Central memory CD8-positive, alpha-beta T cell (primary cell): ENCODE data around the gene KIAA1671.

ENCODE experiments used
- ATAC-seq: fragments of 150-1000 bp; cut with Tn5 transposase; replicated peaks from 2 replicates; pipeline ENCODE4 v1.10.0; 2022; ENCODE audit warnings: mild to moderate bottlenecking, moderate FRiP score, moderate number of reproducible peaks; ENCODE audit not compliant: poor library complexity, severe bottlenecking; ENCODE audit errors: extremely low read depth
- DNase-seq, 2 donors: peaks; one replicate each; pipeline ENCODE4 v3.0.0; 2021; ENCODE audit warnings: low spot score in 2 of 2
- H3K27ac Mint-ChIP-seq: one replicate; pipeline ENCODE4 v1.8.0; 2022; ENCODE audit warnings: low read depth, mild to moderate bottlenecking, moderate library complexity, mixed read lengths
- H3K27me3 Mint-ChIP-seq: one replicate; pipeline ENCODE4 v1.8.0; 2022; ENCODE audit warnings: mixed read lengths
- H3K36me3 Mint-ChIP-seq: one replicate; pipeline ENCODE4 v1.8.0; 2022; ENCODE audit warnings: mild to moderate bottlenecking, moderate library complexity, mixed read lengths; ENCODE audit not compliant: insufficient read depth
- H3K4me1 Mint-ChIP-seq: one replicate; pipeline ENCODE4 v1.8.0; 2022; ENCODE audit warnings: mixed read lengths
- H3K4me3 Mint-ChIP-seq: one replicate; pipeline ENCODE4 v1.8.0; 2022; ENCODE audit warnings: mild to moderate bottlenecking, moderate library complexity, mixed read lengths
- H3K9me3 Mint-ChIP-seq: one replicate; pipeline ENCODE4 v1.8.0; 2022; ENCODE audit warnings: mixed read lengths

The KIAA1671 gene

DNA sequence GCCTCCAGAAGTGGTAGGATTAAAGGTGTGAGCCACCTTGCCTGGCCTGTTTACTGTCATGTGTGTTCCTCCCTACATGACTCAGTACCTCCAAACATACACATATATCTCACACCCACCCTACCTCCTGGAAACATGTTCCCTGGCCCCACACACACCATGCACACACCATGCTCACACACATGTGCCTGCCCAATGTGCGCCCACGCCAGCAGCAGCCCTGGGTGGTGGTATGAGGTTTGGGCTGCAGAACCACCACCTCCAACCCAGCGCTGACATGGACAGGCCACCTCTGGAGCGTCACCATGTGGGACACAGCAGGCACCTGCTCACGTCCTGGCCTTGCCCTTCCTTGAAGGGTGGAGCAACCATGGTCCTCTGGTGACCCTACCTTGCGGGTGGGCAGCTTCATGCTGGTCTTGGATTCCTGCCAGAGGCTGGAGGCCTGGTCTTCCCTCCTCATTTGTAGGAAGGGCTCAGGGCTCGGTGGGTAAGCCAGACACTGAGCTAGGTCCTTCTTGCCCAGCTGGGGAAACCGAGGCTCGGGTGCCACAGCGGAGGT lies 37.9 kb downstream of the KIAA1671 start:
- no peaks in the 10 kb centered on the region for H3K9me3 Mint-ChIP-seq
- no peak for ATAC-seq
- no peak for DNase-seq
- peaks cover 6% of the 10 kb centered on the region for H3K4me1 Mint-ChIP-seq
- peaks cover under 1% of the 10 kb centered on the region for H3K27me3 Mint-ChIP-seq
- no peaks in the 10 kb centered on the region for H3K36me3 Mint-ChIP-seq
- no peak overlapping the region for H3K27ac Mint-ChIP-seq
- no peak overlapping the region for H3K4me3 Mint-ChIP-seq

DNA sequence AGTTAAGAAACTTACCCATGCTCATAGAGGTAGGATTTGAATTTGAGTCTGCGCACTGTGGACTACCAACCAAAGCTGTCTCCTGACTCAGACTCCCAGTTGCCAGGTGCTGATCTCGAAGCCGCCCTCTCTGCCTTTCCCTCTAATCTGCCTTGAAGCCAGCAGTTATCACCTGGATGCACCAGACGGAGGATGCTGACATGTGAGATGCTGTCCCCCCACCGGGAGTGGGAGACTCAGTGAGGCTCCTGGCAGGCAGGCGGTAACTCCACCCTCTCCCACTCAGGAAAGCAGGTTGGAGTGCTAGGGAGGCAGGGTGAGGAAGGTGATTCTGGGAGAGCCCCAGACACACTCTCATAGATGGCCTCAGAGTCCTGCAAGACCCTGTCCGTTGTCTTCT lies 40.4 kb downstream of the KIAA1671 start:
- Mint-ChIP-seq H3K36me3 (no peaks in the 10 kb centered on the region), H3K27ac (no peak overlapping the region), H3K4me3 (no peak overlapping the region)

DNA sequence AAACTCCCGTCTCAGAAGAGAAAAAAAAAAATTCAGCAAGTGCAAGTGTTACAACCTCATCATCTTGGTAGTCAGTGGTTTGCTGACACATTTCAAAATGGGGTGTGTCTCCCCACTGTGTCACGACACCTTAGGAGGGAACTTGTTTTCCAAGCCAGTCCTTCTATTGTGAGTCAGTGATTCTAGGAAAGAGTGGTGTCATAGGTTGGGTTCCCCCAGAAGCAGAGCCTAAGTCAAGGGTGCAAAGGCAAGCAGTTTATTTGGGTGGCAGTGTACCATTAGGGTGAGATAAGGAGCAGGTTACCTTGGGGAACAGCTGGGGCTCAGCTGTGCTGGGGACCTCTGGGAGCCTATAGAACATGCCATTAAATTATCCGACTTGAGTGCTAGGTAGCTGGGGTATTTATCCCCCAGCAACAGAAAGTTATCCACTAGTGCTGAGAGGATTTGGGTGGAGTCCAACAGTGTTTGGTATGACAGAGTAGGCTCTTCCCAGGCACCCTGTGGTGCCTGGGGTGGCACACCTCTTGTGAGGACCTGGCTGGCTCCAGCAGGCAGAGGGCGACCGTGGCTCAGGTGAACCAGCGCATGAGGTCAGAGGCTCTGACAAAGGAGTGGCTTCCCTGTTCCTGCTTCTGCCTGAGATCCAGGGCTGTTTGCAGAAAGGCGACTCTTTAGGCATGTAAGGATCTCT lies 41.7 kb downstream of the KIAA1671 start:
- DNase-seq (no peak), ATAC-seq (peak; percentile 36)
- Mint-ChIP-seq H3K36me3 (peaks cover 1% of the 10 kb centered on the region), H3K27ac (no peak overlapping the region), H3K4me1 (no peaks in the 10 kb centered on the region), H3K27me3 (peaks cover 18% of the 10 kb centered on the region), H3K9me3 (no peaks in the 10 kb centered on the region), H3K4me3 (no peak overlapping the region)

More for the DNA sequence above, 40.4 kb downstream of the KIAA1671 start:
- Mint-ChIP-seq H3K9me3 (no peaks in the 10 kb centered on the region), H3K27me3 (peaks cover 18% of the 10 kb centered on the region), H3K4me1 (no peaks in the 10 kb centered on the region)
- ATAC-seq (no peak), DNase-seq (no peak)

DNA sequence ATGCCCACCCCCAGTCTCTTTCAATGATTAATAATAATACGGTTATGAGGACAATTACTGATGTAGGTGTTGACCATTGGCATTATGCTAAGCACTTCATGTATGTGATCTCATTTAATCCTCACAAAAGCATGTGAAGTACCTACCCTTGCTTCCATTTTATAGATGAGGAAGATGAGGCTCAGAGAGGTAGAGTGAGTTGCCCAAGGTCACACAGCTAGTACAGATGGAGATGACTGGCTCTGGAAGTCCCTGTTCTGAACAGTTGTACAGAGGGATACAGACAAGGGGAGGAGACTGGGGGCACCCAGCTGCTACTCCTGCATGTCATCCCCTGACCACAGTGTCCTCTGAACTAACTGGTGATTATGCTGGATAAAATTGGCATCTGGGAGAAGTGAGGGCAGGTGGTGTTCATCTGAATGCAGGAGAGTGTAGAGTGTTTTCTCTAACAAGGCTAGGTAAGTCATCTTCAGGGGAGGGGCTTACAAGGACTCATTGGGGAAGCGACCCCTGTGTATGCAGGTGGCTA lies 43.2 kb downstream of the KIAA1671 start:
- Mint-ChIP-seq H3K27me3 (peaks cover 18% of the 10 kb centered on the region), H3K36me3 (peaks cover 1% of the 10 kb centered on the region), H3K4me3 (no peak overlapping the region), H3K9me3 (no peaks in the 10 kb centered on the region), H3K4me1 (no peaks in the 10 kb centered on the region), H3K27ac (no peak overlapping the region)
- ATAC-seq (no peak), DNase-seq (no peak)

DNA sequence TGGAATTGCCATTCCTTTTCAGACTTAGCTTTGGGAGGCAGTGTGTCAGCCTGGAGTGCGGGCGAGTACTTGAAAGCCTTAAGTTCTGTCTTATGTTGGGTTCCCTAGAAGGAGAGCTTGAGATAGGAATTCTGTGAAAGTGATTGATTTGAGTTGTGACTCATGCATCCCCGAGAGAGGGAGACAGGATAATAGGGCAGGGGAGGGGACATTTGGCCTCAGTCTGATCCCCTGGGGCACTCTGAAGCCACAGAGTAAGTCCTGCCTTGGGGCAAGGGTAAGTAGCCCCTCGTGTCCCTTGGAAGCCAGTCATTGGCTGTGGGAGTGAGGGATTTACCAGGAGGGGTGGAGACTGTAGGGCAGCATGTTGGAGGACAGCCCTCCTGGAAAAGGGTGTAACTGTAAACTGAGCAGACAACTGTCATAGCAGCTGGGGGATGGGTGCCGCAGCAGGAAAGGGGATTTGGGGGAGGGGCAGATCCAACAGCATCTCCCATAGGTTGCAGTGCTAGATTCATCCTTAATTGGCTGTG lies 44.0 kb downstream of the KIAA1671 start:
- ATAC-seq (no peak), DNase-seq (no peak)
- Mint-ChIP-seq H3K36me3 (peaks cover 1% of the 10 kb centered on the region), H3K27ac (no peak overlapping the region), H3K4me3 (no peak overlapping the region), H3K27me3 (peaks cover 18% of the 10 kb centered on the region), H3K9me3 (no peaks in the 10 kb centered on the region), H3K4me1 (peaks cover 5% of the 10 kb centered on the region)

DNA sequence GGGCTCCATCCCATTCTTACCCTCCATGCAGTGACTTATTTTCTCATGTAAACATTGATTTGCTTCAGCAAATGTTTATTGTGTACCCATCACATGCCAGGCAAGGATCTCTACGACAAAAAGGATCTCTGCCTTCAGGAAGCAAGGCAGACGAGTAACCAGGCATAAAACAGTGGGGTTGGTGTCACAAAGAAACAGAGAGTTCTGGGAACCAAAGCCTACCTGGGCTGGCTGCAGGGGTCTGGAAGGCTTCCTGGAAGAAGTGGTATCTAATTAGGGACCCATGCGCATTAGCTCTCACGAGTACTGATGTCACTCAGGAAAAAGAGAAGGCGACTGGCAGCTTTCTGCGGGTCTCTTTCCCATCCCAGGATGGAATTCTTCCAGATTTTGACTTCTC lies 44.5 kb downstream of the KIAA1671 start:
- Mint-ChIP-seq H3K4me3 (no peak overlapping the region), H3K27ac (no peak overlapping the region), H3K9me3 (no peaks in the 10 kb centered on the region), H3K4me1 (peaks cover 8% of the 10 kb centered on the region), H3K27me3 (peaks cover 18% of the 10 kb centered on the region), H3K36me3 (peaks cover 1% of the 10 kb centered on the region)
- no peak for ATAC-seq
- DNase-seq: no peak

DNA sequence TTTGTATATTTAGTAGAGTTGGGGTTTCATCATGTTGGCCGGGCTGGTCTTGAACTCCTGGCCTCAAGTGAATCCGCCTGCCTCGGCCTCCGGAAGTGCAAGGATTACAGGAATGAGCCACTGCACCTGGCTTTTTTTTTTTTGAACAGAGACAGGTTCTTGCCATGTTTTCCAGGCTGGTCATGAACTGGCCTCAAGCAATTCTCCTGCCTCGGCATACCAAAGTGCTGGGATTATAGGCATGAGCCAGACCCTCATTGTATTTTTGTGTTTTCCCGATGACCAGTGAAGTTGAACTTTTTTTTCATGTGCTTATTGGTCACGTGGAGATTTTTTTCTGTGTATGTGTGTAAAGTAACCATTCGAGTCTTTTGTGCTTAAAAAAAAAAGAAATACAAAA lies 48.2 kb downstream of the KIAA1671 start:
- Mint-ChIP-seq H3K27me3 (peaks cover 15% of the 10 kb centered on the region), H3K4me3 (no peak overlapping the region), H3K27ac (no peak overlapping the region), H3K36me3 (peaks cover 1% of the 10 kb centered on the region), H3K9me3 (no peaks in the 10 kb centered on the region), H3K4me1 (peaks cover 14% of the 10 kb centered on the region)
- ATAC-seq: no peak
- DNase-seq: no peak

DNA sequence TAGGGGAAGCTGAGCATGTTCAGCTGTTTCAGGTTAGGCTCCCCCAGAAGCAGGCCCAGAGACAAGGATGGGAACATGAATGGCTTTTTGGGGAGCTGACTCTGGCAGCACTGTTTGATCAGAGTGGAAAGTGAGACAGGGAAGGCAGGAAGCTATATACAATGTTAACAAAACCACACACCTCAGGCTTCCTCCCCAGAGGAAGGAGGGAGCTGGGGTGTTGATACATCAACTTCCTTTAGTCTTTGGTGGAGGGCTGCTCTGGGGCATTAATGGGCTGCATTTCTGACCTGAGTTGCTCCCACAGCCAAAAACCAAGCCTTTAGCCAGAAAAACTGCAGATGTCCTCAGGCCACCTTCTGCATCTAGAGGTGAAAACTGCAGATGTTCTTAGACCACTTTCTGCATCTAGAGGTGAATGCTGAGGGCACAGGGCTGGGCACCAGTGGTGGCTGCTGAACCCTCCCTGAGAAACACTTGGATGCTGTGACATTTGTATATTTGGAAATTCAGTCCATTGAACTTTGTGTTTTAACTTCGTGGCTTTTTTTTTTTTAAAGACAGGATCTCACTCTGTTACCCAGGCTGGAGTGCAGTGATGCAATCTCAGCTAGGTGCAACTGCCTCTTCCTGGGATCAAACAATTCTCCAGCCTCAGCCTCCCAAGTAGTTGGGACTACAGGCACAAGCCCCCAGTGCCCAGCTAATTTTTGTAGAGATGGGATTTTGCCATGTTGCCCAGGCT lies 49.9 kb downstream of the KIAA1671 start:
- Mint-ChIP-seq H3K27me3 (no peaks in the 10 kb centered on the region), H3K27ac (no peak overlapping the region), H3K4me3 (peak overlapping the region; percentile 5), H3K4me1 (peaks cover 14% of the 10 kb centered on the region), H3K36me3 (peaks cover 1% of the 10 kb centered on the region), H3K9me3 (no peaks in the 10 kb centered on the region)
- no peak for DNase-seq
- no peak for ATAC-seq

DNA sequence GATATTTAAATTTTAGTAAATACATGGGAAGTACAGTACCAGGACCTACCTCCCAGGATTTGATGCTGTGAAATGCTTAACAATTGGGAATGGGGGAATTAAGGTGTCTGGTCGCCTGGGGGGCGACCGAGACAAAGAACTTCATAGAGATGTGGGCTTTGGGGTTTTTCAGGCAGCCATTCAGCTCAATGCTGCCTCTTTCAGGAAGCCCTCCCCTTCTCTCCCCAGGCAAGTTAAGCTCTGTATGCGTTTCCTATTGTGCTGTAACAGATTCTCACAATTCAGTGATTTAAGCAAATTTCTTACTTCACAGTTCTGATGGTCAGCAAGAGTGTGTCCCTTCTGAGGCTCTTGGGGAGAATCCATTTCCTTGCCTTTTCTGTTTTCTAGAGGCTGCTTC lies 53.8 kb downstream of the KIAA1671 start:
- no peak overlapping the region for H3K27ac Mint-ChIP-seq
- H3K4me3 Mint-ChIP-seq: no peak overlapping the region
- no peaks in the 10 kb centered on the region for H3K27me3 Mint-ChIP-seq
- no peaks in the 10 kb centered on the region for H3K36me3 Mint-ChIP-seq
- no peak for DNase-seq
- no peaks in the 10 kb centered on the region for H3K9me3 Mint-ChIP-seq
- H3K4me1 Mint-ChIP-seq: peaks cover 11% of the 10 kb centered on the region
- no peak for ATAC-seq

DNA sequence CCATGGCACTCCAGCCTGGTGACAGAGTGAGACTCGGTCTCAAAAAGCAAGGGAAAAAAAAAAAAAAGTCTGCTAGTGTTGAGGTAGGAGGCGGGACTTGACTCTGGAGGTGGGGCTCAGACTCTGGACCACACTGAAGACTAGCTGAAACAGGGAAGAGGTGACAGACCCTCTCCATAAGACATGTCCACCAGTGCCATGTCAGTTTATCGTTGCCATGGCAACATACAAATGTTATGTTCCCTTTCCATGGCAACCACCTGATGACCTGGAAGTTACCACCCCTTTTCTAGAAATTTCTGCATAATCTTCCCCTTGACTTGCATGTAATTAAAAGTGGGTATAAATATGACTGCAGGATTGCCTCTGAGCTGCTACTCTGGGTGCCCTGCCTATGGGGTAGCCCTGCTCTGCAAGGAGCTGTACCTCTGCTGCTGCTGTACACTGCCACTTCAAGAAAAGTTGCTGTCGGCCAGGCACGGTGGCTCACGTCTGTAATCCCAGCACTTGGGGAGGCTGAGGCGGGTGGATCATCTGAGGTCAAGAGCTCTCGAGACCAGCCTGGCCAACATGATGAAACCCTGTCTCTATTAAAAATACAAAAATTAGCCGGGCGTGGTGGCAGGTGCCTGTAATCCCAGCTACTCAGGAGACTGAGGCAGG lies 55.1 kb downstream of the KIAA1671 start:
- peaks cover under 1% of the 10 kb centered on the region for H3K4me1 Mint-ChIP-seq
- no peaks in the 10 kb centered on the region for H3K27me3 Mint-ChIP-seq
- no peak overlapping the region for H3K4me3 Mint-ChIP-seq
- H3K27ac Mint-ChIP-seq: no peak overlapping the region
- no peak for DNase-seq
- no peaks in the 10 kb centered on the region for H3K36me3 Mint-ChIP-seq
- no peaks in the 10 kb centered on the region for H3K9me3 Mint-ChIP-seq
- ATAC-seq: no peak

DNA sequence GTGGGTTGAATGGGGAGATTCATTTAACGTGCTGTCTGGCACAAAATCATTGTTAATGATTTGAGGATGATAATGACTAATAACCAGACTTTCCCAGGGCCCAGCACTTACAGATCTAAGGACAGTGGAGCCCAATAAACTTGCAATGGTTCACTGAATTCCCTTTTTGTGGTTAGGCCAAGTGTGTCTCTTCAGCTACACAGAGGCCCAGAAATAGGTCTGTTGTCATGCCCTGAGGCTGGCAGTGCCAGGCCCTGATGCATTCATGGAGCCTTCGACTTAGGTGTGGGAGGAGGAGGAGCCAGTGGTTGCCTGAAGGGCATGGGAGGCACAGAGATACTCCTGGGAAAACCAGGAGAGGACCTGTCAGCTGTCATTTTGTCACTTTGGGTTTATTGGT lies 56.1 kb downstream of the KIAA1671 start:
- no peaks in the 10 kb centered on the region for H3K27me3 Mint-ChIP-seq
- no peak overlapping the region for H3K4me3 Mint-ChIP-seq
- H3K9me3 Mint-ChIP-seq: no peaks in the 10 kb centered on the region
- H3K36me3 Mint-ChIP-seq: no peaks in the 10 kb centered on the region
- no peak overlapping the region for H3K27ac Mint-ChIP-seq
- no peak for DNase-seq
- H3K4me1 Mint-ChIP-seq: no peaks in the 10 kb centered on the region
- ATAC-seq: no peak

DNA sequence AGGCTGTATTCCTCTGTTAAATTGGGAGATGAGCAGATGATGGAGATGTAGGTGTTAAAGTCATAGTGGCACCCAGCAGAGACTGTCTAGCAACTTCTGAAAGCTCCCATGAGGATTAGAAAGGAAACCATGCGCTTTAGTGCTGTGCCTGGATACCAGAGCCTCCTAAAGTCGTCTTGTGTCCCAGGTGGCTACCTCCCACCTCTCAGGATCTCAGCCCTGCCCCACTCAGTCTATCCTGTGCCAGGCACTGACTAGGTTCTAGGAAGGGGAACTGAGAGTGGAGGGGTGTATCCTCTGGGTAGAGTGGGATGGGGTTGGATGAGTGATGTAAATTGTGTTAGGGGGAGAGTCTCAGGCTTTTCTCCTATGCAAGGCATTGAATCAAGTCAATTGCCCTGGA lies 60.2 kb downstream of the KIAA1671 start:
- H3K27ac Mint-ChIP-seq: no peak overlapping the region
- no peaks in the 10 kb centered on the region for H3K36me3 Mint-ChIP-seq
- H3K9me3 Mint-ChIP-seq: no peaks in the 10 kb centered on the region
- no peaks in the 10 kb centered on the region for H3K27me3 Mint-ChIP-seq
- H3K4me1 Mint-ChIP-seq: no peaks in the 10 kb centered on the region
- H3K4me3 Mint-ChIP-seq: no peak overlapping the region
- ATAC-seq: no peak
- no peak for DNase-seq
